Measurements from ENCODE around the gene ERFL. TPM values are rescaled to one million over a fixed set of nuclear protein-coding genes. Genes with fewer than 3 reads are reported as not detected.

ERFL gene
- polyA plus RNA-seq, 2 donors, result 0.07 to 0.24 TPM

DNA sequence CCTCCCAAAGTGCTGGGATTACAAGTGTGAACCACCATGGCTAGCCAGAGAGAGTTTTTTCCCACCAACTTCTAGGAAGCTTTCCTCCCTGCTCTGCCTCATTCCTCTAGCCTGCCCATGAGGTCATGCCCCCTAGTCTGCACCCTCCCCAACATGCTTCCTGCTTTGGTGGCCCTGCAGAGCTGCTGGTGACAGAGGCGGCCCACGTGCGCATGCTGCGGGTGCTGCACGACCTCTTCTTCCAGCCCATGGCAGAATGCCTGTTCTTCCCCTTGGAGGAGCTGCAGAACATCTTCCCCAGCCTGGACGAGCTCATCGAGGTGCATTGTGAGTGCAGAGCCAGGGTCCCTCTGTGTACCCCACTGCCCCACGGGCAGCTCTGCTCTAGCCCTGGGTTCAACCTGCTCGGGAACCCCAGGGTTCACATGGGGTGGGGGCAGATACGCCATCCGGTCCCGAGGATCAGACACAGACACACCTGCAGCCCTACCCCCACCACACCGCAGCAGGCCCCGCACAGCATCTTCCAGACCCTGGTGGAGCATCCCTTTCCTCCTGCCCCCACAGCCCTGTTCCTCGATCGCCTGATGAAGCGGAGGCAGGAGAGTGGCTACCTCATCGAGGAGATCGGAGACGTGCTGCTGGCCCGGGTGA lies 26.4 kb downstream of the ERFL start:
- Histone ChIP-seq H3K36me3 (ENCODE audit: control insufficient read depth in 2 of 2, insufficient read depth in 2 of 2, low read length in 1 of 2) (peaks cover 27 to 69% of the 10 kb centered on the region in 2 donors), H3K4me3 (ENCODE audit: low read depth in 1 of 2, low read length in 2 of 2) (no peak overlapping the region), H3K27ac (ENCODE audit: low read depth in 2 of 2, low read length in 1 of 2) (no peak overlapping the region), H3K27me3 (ENCODE audit: control insufficient read depth in 1 of 2, insufficient read depth in 2 of 2, low read length in 2 of 2) (no peaks in the 10 kb centered on the region), H3K9me3 (ENCODE audit: control insufficient read depth in 2 of 2, insufficient read depth in 1 of 2, low read depth in 1 of 2, low read length in 1 of 2) (no peaks in the 10 kb centered on the region), H3K4me1 (ENCODE audit: control insufficient read depth in 2 of 2, insufficient read depth in 2 of 2, low read length in 1 of 2) (peaks cover 0 to 5% of the 10 kb centered on the region in 2 donors)
- WGBS, 2 donors, result 92 to 93% methylated on average over 21 of the region's 21 CpGs

- 93 to 94% methylated on average over 15 of the region's 15 CpGs for WGBS, 2 donors
- Histone ChIP-seq H3K4me3 (ENCODE audit: low read depth in 1 of 2, low read length in 2 of 2) (no peak overlapping the region), H3K36me3 (ENCODE audit: control insufficient read depth in 2 of 2, insufficient read depth in 2 of 2, low read length in 1 of 2) (peaks cover 24 to 58% of the 10 kb centered on the region in 2 donors), H3K9me3 (ENCODE audit: control insufficient read depth in 2 of 2, insufficient read depth in 1 of 2, low read depth in 1 of 2, low read length in 1 of 2) (no peaks in the 10 kb centered on the region), H3K27me3 (ENCODE audit: control insufficient read depth in 1 of 2, insufficient read depth in 2 of 2, low read length in 2 of 2) (no peaks in the 10 kb centered on the region), H3K27ac (ENCODE audit: low read depth in 2 of 2, low read length in 1 of 2) (no peak overlapping the region), H3K4me1 (ENCODE audit: control insufficient read depth in 2 of 2, insufficient read depth in 2 of 2, low read length in 1 of 2) (no peaks in the 10 kb centered on the region)
Observed at GRCh38 chr19:41898235-41898634, 30.0 kb downstream of the ERFL start.

DNA sequence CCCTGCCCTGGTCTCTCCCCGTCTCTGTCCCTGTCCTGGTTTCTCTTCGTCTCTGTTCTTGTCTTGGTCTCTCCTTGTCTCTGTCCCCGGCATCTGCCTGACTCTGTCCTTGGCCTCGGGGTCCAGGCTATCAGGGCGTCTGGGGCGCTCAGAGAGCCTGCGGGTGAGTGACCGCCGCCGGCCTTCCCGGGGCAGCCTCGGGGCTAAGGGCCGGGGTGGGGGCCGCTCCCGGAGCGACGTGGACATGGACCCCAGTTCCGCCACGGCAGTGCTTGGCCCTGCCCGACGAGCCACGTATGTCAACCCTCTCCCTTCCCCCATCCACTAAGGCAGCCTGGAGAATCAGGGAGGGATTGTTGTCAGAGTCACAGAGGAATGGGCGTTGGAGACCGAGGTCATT lies 30.4 kb downstream of the ERFL start:
- 89 to 90% methylated on average over 24 of the region's 24 CpGs for WGBS, 2 donors
- H3K9me3 ChIP-seq (ENCODE audit: control insufficient read depth in 2 of 2, insufficient read depth in 1 of 2, low read depth in 1 of 2, low read length in 1 of 2), result no peaks in the 10 kb centered on the region
- H3K36me3 ChIP-seq (ENCODE audit: control insufficient read depth in 2 of 2, insufficient read depth in 2 of 2, low read length in 1 of 2), result peaks cover 21 to 53% of the 10 kb centered on the region in 2 donors

DNA sequence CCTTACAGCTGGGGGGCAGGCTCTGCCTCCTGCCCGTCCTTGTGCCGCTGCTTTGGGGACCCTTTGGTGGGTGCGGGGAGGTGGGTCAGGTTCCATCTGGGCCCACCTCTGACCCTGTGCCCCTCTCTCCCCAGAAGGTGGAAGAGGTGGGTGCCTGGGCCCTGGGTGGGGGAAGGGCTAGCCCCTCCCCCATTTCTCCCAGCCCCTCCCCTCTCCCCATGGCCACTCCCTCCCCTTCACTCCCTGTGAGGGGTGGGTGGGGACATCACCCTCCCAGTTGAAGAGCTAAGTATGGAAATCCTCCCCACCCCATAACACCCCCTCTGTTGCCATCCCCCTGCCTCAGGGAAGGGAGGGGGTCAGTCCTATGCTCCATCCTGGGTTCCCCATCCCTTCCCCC lies 31.1 kb downstream of the ERFL start:
- H3K36me3 ChIP-seq (ENCODE audit: control insufficient read depth in 2 of 2, insufficient read depth in 2 of 2, low read length in 1 of 2), result peaks cover 24 to 52% of the 10 kb centered on the region in 2 donors
- no peaks in the 10 kb centered on the region for H3K4me1 ChIP-seq (ENCODE audit: control insufficient read depth in 2 of 2, insufficient read depth in 2 of 2, low read length in 1 of 2)
- no peak overlapping the region for H3K27ac ChIP-seq (ENCODE audit: low read depth in 2 of 2, low read length in 1 of 2)
- H3K4me3 ChIP-seq (ENCODE audit: low read depth in 1 of 2, low read length in 2 of 2), result no peak overlapping the region
- H3K27me3 ChIP-seq (ENCODE audit: control insufficient read depth in 1 of 2, insufficient read depth in 2 of 2, low read length in 2 of 2), result no peaks in the 10 kb centered on the region
- H3K9me3 ChIP-seq (ENCODE audit: control insufficient read depth in 2 of 2, insufficient read depth in 1 of 2, low read depth in 1 of 2, low read length in 1 of 2), result no peaks in the 10 kb centered on the region
- 90 to 94% methylated on average over 2 to 3 of the region's 3 CpGs for WGBS, 2 donors

More for the DNA sequence above, 30.4 kb downstream of the ERFL start:
- no peak overlapping the region for H3K27ac ChIP-seq (ENCODE audit: low read depth in 2 of 2, low read length in 1 of 2)
- H3K4me1 ChIP-seq (ENCODE audit: control insufficient read depth in 2 of 2, insufficient read depth in 2 of 2, low read length in 1 of 2), result no peaks in the 10 kb centered on the region
- H3K27me3 ChIP-seq (ENCODE audit: control insufficient read depth in 1 of 2, insufficient read depth in 2 of 2, low read length in 2 of 2), result no peaks in the 10 kb centered on the region
- no peak overlapping the region for H3K4me3 ChIP-seq (ENCODE audit: low read depth in 1 of 2, low read length in 2 of 2)

DNA sequence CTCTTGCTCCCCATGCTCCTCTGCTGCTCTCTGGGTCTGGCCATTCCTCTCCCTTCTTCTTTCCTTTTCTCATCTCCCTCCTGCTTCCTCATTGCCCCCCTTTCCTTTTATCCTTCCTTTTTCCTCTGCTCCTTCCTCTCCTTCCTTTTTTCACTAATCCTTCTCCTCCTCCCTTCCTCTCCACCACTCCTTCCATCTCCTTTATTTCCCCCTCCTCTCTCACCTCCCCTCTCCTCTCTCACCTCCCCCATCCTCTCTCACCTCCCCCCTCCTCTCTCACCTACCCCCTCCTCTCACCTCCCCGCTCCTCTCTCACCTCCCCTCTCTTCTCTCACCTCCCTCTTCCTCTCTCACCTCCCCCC lies 31.7 kb downstream of the ERFL start:
- H3K36me3 ChIP-seq (ENCODE audit: control insufficient read depth in 2 of 2, insufficient read depth in 2 of 2, low read length in 1 of 2), result peaks cover 23 to 51% of the 10 kb centered on the region in 2 donors
- WGBS, 2 donors, result 80 to 100% methylated on average over 1 of the region's 1 CpG
- no peaks in the 10 kb centered on the region for H3K4me1 ChIP-seq (ENCODE audit: control insufficient read depth in 2 of 2, insufficient read depth in 2 of 2, low read length in 1 of 2)

GRCh38 chr19:41895745-41896580 lies 32.3 kb downstream of the ERFL start:
- Histone ChIP-seq H3K27me3 (ENCODE audit: control insufficient read depth in 1 of 2, insufficient read depth in 2 of 2, low read length in 2 of 2) (no peaks in the 10 kb centered on the region), H3K36me3 (ENCODE audit: control insufficient read depth in 2 of 2, insufficient read depth in 2 of 2, low read length in 1 of 2) (peaks cover 23 to 49% of the 10 kb centered on the region in 2 donors), H3K9me3 (ENCODE audit: control insufficient read depth in 2 of 2, insufficient read depth in 1 of 2, low read depth in 1 of 2, low read length in 1 of 2) (no peaks in the 10 kb centered on the region), H3K27ac (ENCODE audit: low read depth in 2 of 2, low read length in 1 of 2) (no peak overlapping the region), H3K4me1 (ENCODE audit: control insufficient read depth in 2 of 2, insufficient read depth in 2 of 2, low read length in 1 of 2) (no peaks in the 10 kb centered on the region), H3K4me3 (ENCODE audit: low read depth in 1 of 2, low read length in 2 of 2) (no peak overlapping the region)
- 83 to 90% methylated on average over 19 of the region's 19 CpGs for WGBS, 2 donors

More for the DNA sequence above, 31.7 kb downstream of the ERFL start:
- Histone ChIP-seq H3K9me3 (ENCODE audit: control insufficient read depth in 2 of 2, insufficient read depth in 1 of 2, low read depth in 1 of 2, low read length in 1 of 2) (no peaks in the 10 kb centered on the region), H3K27ac (ENCODE audit: low read depth in 2 of 2, low read length in 1 of 2) (no peak overlapping the region), H3K4me3 (ENCODE audit: low read depth in 1 of 2, low read length in 2 of 2) (no peak overlapping the region), H3K27me3 (ENCODE audit: control insufficient read depth in 1 of 2, insufficient read depth in 2 of 2, low read length in 2 of 2) (no peaks in the 10 kb centered on the region)

GRCh38 chr19:41894350-41894749 lies 33.9 kb downstream of the ERFL start:
- Histone ChIP-seq H3K9me3 (ENCODE audit: control insufficient read depth in 2 of 2, insufficient read depth in 1 of 2, low read depth in 1 of 2, low read length in 1 of 2) (no peaks in the 10 kb centered on the region), H3K4me1 (ENCODE audit: control insufficient read depth in 2 of 2, insufficient read depth in 2 of 2, low read length in 1 of 2) (no peaks in the 10 kb centered on the region), H3K4me3 (ENCODE audit: low read depth in 1 of 2, low read length in 2 of 2) (no peak overlapping the region), H3K36me3 (ENCODE audit: control insufficient read depth in 2 of 2, insufficient read depth in 2 of 2, low read length in 1 of 2) (peaks cover 19 to 49% of the 10 kb centered on the region in 2 donors), H3K27ac (ENCODE audit: low read depth in 2 of 2, low read length in 1 of 2) (no peak overlapping the region), H3K27me3 (ENCODE audit: control insufficient read depth in 1 of 2, insufficient read depth in 2 of 2, low read length in 2 of 2) (no peaks in the 10 kb centered on the region)
- WGBS, 2 donors, result 78 to 83% methylated on average over 14 of the region's 14 CpGs

DNA sequence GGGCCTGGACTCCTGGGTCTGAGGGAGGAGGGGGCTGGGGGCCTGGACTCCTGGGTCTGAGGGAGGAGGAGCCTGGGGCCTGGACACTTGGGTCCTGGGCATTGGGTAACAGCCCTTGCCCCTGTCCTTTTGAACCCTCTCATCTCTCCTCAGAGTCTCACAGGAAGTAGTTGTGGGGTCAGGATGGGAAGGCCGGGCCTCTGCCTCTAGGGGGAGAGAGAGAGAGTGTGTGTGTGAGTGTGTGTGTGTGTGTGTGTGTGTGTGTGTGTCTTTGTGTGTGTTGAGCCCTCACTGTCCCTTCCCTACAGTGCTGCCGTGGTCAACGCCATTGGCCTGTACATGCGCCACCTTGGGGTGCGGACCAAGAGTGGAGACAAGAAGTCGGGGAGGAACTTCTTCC lies 34.4 kb downstream of the ERFL start:
- WGBS, 2 donors, result 73 to 96% methylated on average over 5 to 6 of the region's 6 CpGs
- H3K4me3 ChIP-seq (ENCODE audit: low read depth in 1 of 2, low read length in 2 of 2), result no peak overlapping the region

GRCh38 chr19:41892173-41892902 lies 35.9 kb downstream of the ERFL start:
- 85 to 87% methylated on average over 34 of the region's 34 CpGs for WGBS, 2 donors
- Histone ChIP-seq H3K4me3 (ENCODE audit: low read depth in 1 of 2, low read length in 2 of 2) (no peak overlapping the region), H3K27me3 (ENCODE audit: control insufficient read depth in 1 of 2, insufficient read depth in 2 of 2, low read length in 2 of 2) (no peaks in the 10 kb centered on the region), H3K9me3 (ENCODE audit: control insufficient read depth in 2 of 2, insufficient read depth in 1 of 2, low read depth in 1 of 2, low read length in 1 of 2) (no peaks in the 10 kb centered on the region), H3K4me1 (ENCODE audit: control insufficient read depth in 2 of 2, insufficient read depth in 2 of 2, low read length in 1 of 2) (no peaks in the 10 kb centered on the region), H3K36me3 (ENCODE audit: control insufficient read depth in 2 of 2, insufficient read depth in 2 of 2, low read length in 1 of 2) (peaks cover 19 to 50% of the 10 kb centered on the region in 2 donors), H3K27ac (ENCODE audit: low read depth in 2 of 2, low read length in 1 of 2) (no peak overlapping the region)

More for the DNA sequence above, 34.4 kb downstream of the ERFL start:
- Histone ChIP-seq H3K4me1 (ENCODE audit: control insufficient read depth in 2 of 2, insufficient read depth in 2 of 2, low read length in 1 of 2) (no peaks in the 10 kb centered on the region), H3K27ac (ENCODE audit: low read depth in 2 of 2, low read length in 1 of 2) (no peak overlapping the region), H3K27me3 (ENCODE audit: control insufficient read depth in 1 of 2, insufficient read depth in 2 of 2, low read length in 2 of 2) (no peaks in the 10 kb centered on the region), H3K36me3 (ENCODE audit: control insufficient read depth in 2 of 2, insufficient read depth in 2 of 2, low read length in 1 of 2) (peaks cover 19 to 53% of the 10 kb centered on the region in 2 donors), H3K9me3 (ENCODE audit: control insufficient read depth in 2 of 2, insufficient read depth in 1 of 2, low read depth in 1 of 2, low read length in 1 of 2) (no peaks in the 10 kb centered on the region)
